Loucy (cell line): ENCODE results near the gene HLA-DRB1.

Experiments used
- EZH2phosphoT487 ChIP-seq: fragments of 200-600 bp; IDR thresholded peaks from 2 replicates; pipeline ENCODE4 v1.6.1; 2018; ENCODE audit warnings: antibody characterized with exemption, mild to moderate bottlenecking, moderate library complexity, borderline replicate concordance
- TF ChIP-seq, protein P1 (sequence below): fragments of 200-600 bp; sonication (generic); conservative IDR thresholded peaks from 2 replicates; pipeline ENCODE4 v1.5.1; 2014; ENCODE audit warnings: mild to moderate bottlenecking, antibody characterized with exemption, low read length

DNA sequence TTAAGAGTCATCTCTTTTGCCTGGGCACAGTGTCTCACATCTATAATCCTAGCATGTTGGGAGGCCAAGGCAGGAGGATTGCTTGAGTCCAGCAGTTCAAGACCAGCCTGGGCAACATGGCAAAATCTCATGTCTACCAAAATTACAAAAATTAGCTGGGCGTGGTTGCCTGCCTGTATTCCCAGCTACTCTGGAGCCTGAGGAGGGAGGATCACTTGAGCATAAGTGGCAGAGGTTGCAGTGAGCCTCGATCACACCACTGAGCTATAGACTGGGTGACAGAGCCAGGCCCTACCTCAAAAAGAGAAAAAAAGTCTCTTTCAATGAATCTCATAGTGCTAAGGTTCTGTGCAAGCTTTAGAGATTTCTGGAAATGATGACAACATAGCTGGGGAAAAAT, 1.5 kb downstream of the HLA-DRB1 start:
- TF ChIP-seq, protein P1, sequence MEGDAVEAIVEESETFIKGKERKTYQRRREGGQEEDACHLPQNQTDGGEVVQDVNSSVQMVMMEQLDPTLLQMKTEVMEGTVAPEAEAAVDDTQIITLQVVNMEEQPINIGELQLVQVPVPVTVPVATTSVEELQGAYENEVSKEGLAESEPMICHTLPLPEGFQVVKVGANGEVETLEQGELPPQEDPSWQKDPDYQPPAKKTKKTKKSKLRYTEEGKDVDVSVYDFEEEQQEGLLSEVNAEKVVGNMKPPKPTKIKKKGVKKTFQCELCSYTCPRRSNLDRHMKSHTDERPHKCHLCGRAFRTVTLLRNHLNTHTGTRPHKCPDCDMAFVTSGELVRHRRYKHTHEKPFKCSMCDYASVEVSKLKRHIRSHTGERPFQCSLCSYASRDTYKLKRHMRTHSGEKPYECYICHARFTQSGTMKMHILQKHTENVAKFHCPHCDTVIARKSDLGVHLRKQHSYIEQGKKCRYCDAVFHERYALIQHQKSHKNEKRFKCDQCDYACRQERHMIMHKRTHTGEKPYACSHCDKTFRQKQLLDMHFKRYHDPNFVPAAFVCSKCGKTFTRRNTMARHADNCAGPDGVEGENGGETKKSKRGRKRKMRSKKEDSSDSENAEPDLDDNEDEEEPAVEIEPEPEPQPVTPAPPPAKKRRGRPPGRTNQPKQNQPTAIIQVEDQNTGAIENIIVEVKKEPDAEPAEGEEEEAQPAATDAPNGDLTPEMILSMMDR = no peak
- no peak for TF ChIP-seq EZH2phosphoT487
